ENCODE measurements around the gene OAS1.

The OAS1 gene

DNA sequence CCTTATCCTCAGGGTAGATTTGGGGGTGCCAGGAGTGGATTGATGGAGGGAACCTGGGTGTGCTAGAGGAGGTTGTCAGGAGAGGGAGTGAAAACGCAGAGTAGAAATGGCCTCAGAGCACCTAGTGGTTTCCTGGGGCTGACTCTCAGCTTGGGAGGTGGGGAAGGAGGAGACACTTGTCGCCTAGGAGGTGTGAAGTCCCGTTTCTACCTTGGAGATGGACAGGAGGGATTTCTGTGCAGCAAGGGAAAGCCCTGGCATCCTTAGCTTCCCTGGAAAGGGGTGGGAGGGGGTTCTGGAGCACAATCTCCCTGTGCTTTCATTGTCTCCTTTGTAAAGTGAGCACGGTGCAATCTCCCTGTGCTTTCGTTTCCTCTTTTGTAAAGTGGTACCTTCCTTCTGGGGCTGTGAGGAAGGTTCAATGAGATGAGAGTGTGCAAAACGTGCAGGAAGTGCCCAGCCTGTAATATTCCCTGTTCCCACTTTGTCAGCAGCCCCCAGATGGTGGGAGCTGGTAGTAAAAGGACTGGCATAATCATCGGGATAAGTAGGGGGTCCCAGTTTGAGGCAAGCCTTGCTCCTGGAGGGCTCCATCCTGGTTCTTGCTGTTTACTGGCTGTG is 33.1 kb downstream of the OAS1 start:
- FAIRE-seq, result peak; percentile 88
- peak; percentile 51 for DNase-seq (ENCODE audit: insufficient read length, low spot score)
- TF ChIP-seq PAX5 (IDR thresholded peaks at IDR 0.05; ENCODE audit: insufficient read depth, low read length, severe bottlenecking), result no peak
- TF ChIP-seq SPI1 (IDR thresholded peaks at IDR 0.05; ENCODE audit: low read depth, low read length), result peak; percentile 97

DNA sequence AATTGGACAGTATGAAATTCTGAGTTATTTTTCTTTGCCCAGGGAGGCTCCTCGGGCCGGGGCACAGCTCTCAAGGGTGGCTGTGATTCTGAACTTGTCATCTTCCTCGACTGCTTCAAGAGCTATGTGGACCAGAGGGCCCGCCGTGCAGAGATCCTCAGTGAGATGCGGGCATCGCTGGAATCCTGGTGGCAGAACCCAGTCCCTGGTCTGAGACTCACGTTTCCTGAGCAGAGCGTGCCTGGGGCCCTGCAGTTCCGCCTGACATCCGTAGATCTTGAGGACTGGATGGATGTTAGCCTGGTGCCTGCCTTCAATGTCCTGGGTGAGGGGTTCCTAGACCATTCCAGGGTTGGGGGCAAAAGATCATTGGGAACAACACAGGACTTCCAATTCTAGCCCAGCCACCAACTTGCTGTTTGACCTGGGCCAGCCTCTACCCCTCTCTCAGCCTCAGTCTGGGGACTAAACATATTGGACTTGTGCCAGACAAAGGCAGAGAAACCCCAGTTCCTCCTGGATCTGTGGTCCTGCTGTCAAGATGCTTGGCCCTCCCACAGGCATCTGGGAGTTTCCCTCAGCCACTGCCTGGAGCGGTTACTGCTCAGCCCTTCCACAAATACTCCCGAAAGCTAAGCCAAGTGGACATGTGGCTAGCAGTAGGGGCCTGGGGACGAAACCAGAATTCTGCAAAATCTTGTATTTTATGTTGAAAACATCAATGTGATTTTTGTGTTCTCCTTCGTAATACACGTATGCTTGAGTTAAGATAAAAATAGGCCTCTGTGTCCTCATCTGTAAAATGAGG is 35.0 kb downstream of the OAS1 start:
- no peak for FAIRE-seq

DNA sequence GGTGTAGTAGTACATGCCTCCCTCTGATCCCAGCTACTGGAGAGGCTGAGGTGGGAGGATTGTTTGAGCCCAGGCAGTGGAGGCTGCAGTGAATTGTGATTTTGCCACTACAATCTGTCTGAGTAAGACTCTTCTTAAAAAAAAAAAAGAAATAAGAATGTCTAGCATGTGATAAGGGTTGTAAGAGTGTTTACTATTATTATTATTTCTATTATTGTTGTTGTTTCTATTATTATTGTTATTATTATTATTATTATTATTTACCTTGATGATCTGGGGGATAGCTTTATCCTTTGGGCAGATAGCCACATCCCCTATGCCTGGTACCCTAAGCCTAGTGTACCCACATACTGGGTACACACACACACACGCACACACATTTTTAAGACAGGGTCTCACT is 35.8 kb downstream of the OAS1 start:
- DNase-seq (ENCODE audit: insufficient read length, low spot score) (no peak), FAIRE-seq (no peak)
- TF ChIP-seq PAX5 (IDR thresholded peaks at IDR 0.05; ENCODE audit: insufficient read depth, low read length, severe bottlenecking) (no peak), SPI1 (IDR thresholded peaks at IDR 0.05; ENCODE audit: low read depth, low read length) (no peak), POU2F2 (IDR thresholded peaks at IDR 0.05; ENCODE audit: low read depth, low read length) (no peak), POLR2AphosphoS5 (IDR thresholded peaks at IDR 0.05; ENCODE audit: low read depth, low read length) (no peak), POLR2A (IDR thresholded peaks at IDR 0.05; ENCODE audit: low read depth, low read length) (no peak), TAF1 (IDR thresholded peaks at IDR 0.05; ENCODE audit: low read depth, low read length) (no peak)

More for the DNA sequence above, 35.0 kb downstream of the OAS1 start:
- TF ChIP-seq POU2F2 (IDR thresholded peaks at IDR 0.05; ENCODE audit: low read depth, low read length) (no peak), POLR2A (IDR thresholded peaks at IDR 0.05; ENCODE audit: low read depth, low read length) (no peak), SPI1 (IDR thresholded peaks at IDR 0.05; ENCODE audit: low read depth, low read length) (no peak), TAF1 (IDR thresholded peaks at IDR 0.05; ENCODE audit: low read depth, low read length) (no peak), POLR2AphosphoS5 (IDR thresholded peaks at IDR 0.05; ENCODE audit: low read depth, low read length) (no peak), PAX5 (IDR thresholded peaks at IDR 0.05; ENCODE audit: insufficient read depth, low read length, severe bottlenecking) (no peak)
- DNase-seq (ENCODE audit: insufficient read length, low spot score), result no peak

DNA sequence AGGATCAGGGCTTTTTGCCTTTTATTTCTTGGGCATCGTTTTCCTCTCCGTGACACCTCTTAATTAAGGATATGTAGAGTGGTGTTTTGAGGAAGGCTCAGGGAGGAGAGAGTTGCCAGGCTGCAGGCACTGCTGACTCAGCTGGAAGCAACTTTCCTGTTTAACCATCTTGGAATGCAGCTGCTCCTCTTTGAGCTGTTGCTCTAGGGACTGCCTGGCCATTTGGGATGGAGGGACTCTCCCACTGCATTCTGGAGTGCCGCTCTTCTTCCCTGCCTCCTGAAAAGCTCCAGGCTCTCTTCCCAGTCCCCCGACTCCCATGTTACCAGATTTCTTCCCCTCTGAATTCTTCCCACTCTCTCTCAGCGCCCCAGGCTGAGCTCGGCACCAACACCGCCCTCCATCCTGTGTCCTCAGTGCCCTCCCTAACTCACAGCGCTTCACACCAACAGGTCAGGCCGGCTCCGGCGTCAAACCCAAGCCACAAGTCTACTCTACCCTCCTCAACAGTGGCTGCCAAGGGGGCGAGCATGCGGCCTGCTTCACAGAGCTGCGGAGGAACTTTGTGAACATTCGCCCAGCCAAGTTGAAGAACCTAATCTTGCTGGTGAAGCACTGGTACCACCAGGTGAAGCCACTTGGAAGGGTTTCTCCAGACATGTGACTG is 37.4 kb downstream of the OAS1 start:
- FAIRE-seq, result no peak
- TF ChIP-seq POLR2AphosphoS5 (IDR thresholded peaks at IDR 0.05; ENCODE audit: low read depth, low read length), result no peak
- no peak for TF ChIP-seq POU2F2 (IDR thresholded peaks at IDR 0.05; ENCODE audit: low read depth, low read length)
- no peak for TF ChIP-seq POLR2A (IDR thresholded peaks at IDR 0.05; ENCODE audit: low read depth, low read length)
- no peak for TF ChIP-seq SPI1 (IDR thresholded peaks at IDR 0.05; ENCODE audit: low read depth, low read length)
- TF ChIP-seq TAF1 (IDR thresholded peaks at IDR 0.05; ENCODE audit: low read depth, low read length), result no peak
- no peak for TF ChIP-seq PAX5 (IDR thresholded peaks at IDR 0.05; ENCODE audit: insufficient read depth, low read length, severe bottlenecking)

DNA sequence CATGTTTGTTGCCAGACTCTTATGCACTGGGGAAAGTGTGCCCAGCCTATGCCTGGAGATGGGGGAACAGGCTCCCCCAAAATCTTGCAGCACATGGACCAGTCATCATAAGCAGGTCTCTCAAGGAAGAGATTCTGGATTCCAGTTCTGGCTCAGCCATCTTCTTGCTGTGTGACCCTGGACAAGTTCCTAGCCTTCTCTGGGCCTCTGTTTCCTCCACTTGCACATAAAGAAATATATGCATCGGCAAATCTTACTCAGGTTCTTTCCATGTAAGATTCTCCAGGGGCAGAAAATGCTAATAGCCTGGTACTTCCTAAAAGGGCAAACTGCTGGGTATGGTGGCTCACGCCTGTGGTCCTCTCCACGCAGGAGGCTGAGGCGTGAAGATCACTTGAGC is 38.8 kb downstream of the OAS1 start:
- DNase-seq (ENCODE audit: insufficient read length, low spot score) (no peak), FAIRE-seq (no peak)
- no peak for TF ChIP-seq POU2F2 (IDR thresholded peaks at IDR 0.05; ENCODE audit: low read depth, low read length)
- no peak for TF ChIP-seq SPI1 (IDR thresholded peaks at IDR 0.05; ENCODE audit: low read depth, low read length)
- no peak for TF ChIP-seq POLR2AphosphoS5 (IDR thresholded peaks at IDR 0.05; ENCODE audit: low read depth, low read length)
- no peak for TF ChIP-seq POLR2A (IDR thresholded peaks at IDR 0.05; ENCODE audit: low read depth, low read length)
- TF ChIP-seq TAF1 (IDR thresholded peaks at IDR 0.05; ENCODE audit: low read depth, low read length), result no peak
- no peak for TF ChIP-seq PAX5 (IDR thresholded peaks at IDR 0.05; ENCODE audit: insufficient read depth, low read length, severe bottlenecking)

More for the DNA sequence above, 37.4 kb downstream of the OAS1 start:
- no peak for DNase-seq (ENCODE audit: insufficient read length, low spot score)

DNA sequence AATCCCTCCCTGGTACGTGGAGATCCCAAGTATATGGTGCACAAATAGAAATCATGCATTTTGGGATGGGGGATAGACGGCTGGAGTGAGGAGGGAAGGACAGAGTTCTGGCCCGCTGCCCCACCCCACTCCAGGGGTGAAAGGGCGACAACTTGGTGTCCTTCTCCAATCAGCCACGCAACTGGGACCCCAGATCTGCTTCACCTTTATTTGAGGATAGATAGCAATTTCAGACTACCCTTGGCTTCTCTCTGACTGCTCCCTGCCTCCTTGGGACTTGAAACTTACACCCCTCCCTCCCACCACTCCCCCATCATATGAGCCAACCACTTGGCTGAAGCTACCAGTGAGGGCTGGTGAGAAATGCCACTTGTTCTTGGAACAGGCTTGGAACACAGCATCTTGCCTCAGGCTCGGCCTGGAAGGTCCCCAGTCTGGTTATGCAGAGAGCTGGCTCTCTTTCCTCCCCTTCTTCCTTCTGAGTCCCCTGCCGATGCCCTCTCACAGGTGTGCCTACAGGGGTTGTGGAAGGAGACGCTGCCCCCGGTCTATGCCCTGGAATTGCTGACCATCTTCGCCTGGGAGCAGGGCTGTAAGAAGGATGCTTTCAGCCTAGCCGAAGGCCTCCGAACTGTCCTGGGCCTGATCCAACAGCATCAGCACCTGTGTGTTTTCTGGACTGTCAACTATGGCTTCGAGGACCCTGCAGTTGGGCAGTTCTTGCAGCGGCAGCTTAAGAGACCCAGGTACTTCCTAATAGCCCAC is 39.7 kb downstream of the OAS1 start:
- DNase-seq (ENCODE audit: insufficient read length, low spot score) (no peak), FAIRE-seq (no peak)
- no peak for TF ChIP-seq TAF1 (IDR thresholded peaks at IDR 0.05; ENCODE audit: low read depth, low read length)
- no peak for TF ChIP-seq POLR2A (IDR thresholded peaks at IDR 0.05; ENCODE audit: low read depth, low read length)
- no peak for TF ChIP-seq POU2F2 (IDR thresholded peaks at IDR 0.05; ENCODE audit: low read depth, low read length)
- TF ChIP-seq PAX5 (IDR thresholded peaks at IDR 0.05; ENCODE audit: insufficient read depth, low read length, severe bottlenecking), result no peak
- TF ChIP-seq SPI1 (IDR thresholded peaks at IDR 0.05; ENCODE audit: low read depth, low read length), result no peak
- no peak for TF ChIP-seq POLR2AphosphoS5 (IDR thresholded peaks at IDR 0.05; ENCODE audit: low read depth, low read length)

DNA sequence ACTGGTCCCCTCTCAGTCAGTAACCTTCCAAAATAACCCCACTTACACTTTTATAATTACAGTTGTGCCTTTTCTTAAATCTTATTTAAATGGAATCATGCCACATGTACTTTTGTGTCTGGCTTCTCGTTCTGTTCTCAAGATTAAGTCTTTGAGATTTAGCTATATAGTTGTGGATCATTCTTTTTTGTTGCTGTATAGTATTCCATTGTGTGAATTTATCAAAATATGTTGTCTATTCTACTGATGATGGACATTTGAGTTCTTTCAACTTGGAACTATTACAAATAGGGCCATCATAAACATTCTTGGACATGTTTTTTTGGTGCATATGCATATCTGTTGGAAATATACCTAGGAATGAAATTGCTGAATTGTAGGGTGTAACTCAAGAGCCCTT is 40.6 kb downstream of the OAS1 start:
- no peak for FAIRE-seq
- no peak for DNase-seq (ENCODE audit: insufficient read length, low spot score)
- TF ChIP-seq TAF1 (IDR thresholded peaks at IDR 0.05; ENCODE audit: low read depth, low read length) (no peak), POLR2AphosphoS5 (IDR thresholded peaks at IDR 0.05; ENCODE audit: low read depth, low read length) (no peak), POU2F2 (IDR thresholded peaks at IDR 0.05; ENCODE audit: low read depth, low read length) (no peak), SPI1 (IDR thresholded peaks at IDR 0.05; ENCODE audit: low read depth, low read length) (no peak), PAX5 (IDR thresholded peaks at IDR 0.05; ENCODE audit: insufficient read depth, low read length, severe bottlenecking) (no peak), POLR2A (IDR thresholded peaks at IDR 0.05; ENCODE audit: low read depth, low read length) (no peak)

DNA sequence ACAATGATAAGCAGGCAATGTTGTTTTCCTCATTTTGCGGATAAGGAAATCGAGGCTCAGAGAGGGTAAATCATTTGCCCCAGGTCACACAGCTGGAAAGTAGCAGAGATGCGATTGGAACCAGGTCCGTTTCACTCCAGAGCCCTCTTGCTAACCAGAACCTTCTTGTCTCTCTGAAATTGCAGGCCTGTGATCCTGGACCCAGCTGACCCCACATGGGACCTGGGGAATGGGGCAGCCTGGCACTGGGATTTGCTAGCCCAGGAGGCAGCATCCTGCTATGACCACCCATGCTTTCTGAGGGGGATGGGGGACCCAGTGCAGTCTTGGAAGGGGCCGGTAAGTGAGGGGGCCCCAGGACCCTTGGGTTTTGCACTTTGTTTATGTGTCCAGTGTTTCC is 41.0 kb downstream of the OAS1 start:
- FAIRE-seq, result no peak
- TF ChIP-seq POLR2A (IDR thresholded peaks at IDR 0.05; ENCODE audit: low read depth, low read length), result no peak
- no peak for TF ChIP-seq PAX5 (IDR thresholded peaks at IDR 0.05; ENCODE audit: insufficient read depth, low read length, severe bottlenecking)
- no peak for TF ChIP-seq POLR2AphosphoS5 (IDR thresholded peaks at IDR 0.05; ENCODE audit: low read depth, low read length)
- no peak for TF ChIP-seq POU2F2 (IDR thresholded peaks at IDR 0.05; ENCODE audit: low read depth, low read length)
- TF ChIP-seq SPI1 (IDR thresholded peaks at IDR 0.05; ENCODE audit: low read depth, low read length), result no peak
- TF ChIP-seq TAF1 (IDR thresholded peaks at IDR 0.05; ENCODE audit: low read depth, low read length), result no peak
- DNase-seq (ENCODE audit: insufficient read length, low spot score), result no peak
